Measurements from ENCODE around the gene NECTIN2. TPM values are rescaled to one million over a fixed set of nuclear protein-coding genes. Genes with fewer than 3 reads are reported as not detected.
A peak's percentile ranks its signal among the peaks of the same experiment; 100 is the strongest.
"Not testable (repeated sequence)": the region's sequence is repeated elsewhere in the genome, so short reads cannot be mapped to it uniquely, and the experiment has no call there.

The NECTIN2 gene
- total RNA-seq, 2 donors from 2014 or later, result 1.3 to 1.6 TPM

DNA sequence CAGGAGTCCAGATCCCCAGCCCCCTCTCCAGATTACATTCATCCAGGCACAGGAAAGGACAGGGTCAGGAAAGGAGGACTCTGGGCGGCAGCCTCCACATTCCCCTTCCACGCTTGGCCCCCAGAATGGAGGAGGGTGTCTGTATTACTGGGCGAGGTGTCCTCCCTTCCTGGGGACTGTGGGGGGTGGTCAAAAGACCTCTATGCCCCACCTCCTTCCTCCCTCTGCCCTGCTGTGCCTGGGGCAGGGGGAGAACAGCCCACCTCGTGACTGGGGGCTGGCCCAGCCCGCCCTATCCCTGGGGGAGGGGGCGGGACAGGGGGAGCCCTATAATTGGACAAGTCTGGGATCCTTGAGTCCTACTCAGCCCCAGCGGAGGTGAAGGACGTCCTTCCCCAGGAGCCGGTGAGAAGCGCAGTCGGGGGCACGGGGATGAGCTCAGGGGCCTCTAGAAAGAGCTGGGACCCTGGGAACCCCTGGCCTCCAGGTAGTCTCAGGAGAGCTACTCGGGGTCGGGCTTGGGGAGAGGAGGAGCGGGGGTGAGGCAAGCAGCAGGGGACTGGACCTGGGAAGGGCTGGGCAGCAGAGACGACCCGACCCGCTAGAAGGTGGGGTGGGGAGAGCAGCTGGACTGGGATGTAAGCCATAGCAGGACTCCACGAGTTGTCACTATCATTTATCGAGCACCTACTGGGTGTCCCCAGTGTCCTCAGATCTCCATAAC is 59.5 kb downstream of the NECTIN2 start, which contains the start of gene APOE:
TSS of gene APOE (plus strand) at position 360 of the 724 bp plus-strand sequence. CDS start 829 bp downstream, outside the sequence.
- H3K36me3 Mint-ChIP-seq, result no peaks in the 10 kb centered on the region
- H3K4me3 Mint-ChIP-seq, result no peak within 1 kb of the TSS
- peaks cover 4 to 6% of the 10 kb centered on the region in 2 donors for H3K4me1 Mint-ChIP-seq (ENCODE audit: low read depth in 2 of 2)
- DNase-seq (ENCODE audit: low spot score), result no peak
- peaks cover 8% of the 10 kb centered on the region in 2 donors for H3K27me3 Mint-ChIP-seq
- H3K27ac Mint-ChIP-seq, result no peak within 1 kb of the TSS
- ATAC-seq, result no peak
- H3K9me3 Mint-ChIP-seq, result no peaks in the 10 kb centered on the region

DNA sequence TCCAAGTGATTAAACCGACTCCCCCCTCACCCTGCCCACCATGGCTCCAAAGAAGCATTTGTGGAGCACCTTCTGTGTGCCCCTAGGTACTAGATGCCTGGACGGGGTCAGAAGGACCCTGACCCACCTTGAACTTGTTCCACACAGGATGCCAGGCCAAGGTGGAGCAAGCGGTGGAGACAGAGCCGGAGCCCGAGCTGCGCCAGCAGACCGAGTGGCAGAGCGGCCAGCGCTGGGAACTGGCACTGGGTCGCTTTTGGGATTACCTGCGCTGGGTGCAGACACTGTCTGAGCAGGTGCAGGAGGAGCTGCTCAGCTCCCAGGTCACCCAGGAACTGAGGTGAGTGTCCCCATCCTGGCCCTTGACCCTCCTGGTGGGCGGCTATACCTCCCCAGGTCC is 61.5 kb downstream of the NECTIN2 start:
- H3K36me3 Mint-ChIP-seq, result no peaks in the 10 kb centered on the region
- no peak overlapping the region for H3K27ac Mint-ChIP-seq
- peaks cover 4 to 6% of the 10 kb centered on the region in 2 donors for H3K4me1 Mint-ChIP-seq (ENCODE audit: low read depth in 2 of 2)
- ATAC-seq (no peak), DNase-seq (ENCODE audit: low spot score) (no peak)
- no peak overlapping the region for H3K4me3 Mint-ChIP-seq
- H3K9me3 Mint-ChIP-seq, result no peaks in the 10 kb centered on the region
- peaks cover 8 to 14% of the 10 kb centered on the region in 2 donors for H3K27me3 Mint-ChIP-seq

GRCh38 chr19:44908074-44908835 is 62.2 kb downstream of the NECTIN2 start:
- Mint-ChIP-seq H3K36me3 (no peaks in the 10 kb centered on the region), H3K9me3 (no peaks in the 10 kb centered on the region), H3K4me1 (ENCODE audit: low read depth in 2 of 2) (peaks cover 4 to 6% of the 10 kb centered on the region in 2 donors), H3K27ac (no peak overlapping the region), H3K4me3 (no peak overlapping the region), H3K27me3 (peaks cover 8 to 16% of the 10 kb centered on the region in 2 donors)
- no peak for DNase-seq (ENCODE audit: low spot score)
- no peak for ATAC-seq

DNA sequence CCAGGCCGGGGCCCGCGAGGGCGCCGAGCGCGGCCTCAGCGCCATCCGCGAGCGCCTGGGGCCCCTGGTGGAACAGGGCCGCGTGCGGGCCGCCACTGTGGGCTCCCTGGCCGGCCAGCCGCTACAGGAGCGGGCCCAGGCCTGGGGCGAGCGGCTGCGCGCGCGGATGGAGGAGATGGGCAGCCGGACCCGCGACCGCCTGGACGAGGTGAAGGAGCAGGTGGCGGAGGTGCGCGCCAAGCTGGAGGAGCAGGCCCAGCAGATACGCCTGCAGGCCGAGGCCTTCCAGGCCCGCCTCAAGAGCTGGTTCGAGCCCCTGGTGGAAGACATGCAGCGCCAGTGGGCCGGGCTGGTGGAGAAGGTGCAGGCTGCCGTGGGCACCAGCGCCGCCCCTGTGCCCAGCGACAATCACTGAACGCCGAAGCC is 62.8 kb downstream of the NECTIN2 start:
- Mint-ChIP-seq H3K9me3 (no peaks in the 10 kb centered on the region), H3K27me3 (peaks cover 14 to 18% of the 10 kb centered on the region in 2 donors), H3K4me1 (ENCODE audit: low read depth in 2 of 2) (peaks cover 4 to 6% of the 10 kb centered on the region in 2 donors), H3K4me3 (no peak overlapping the region), H3K27ac (no peak overlapping the region), H3K36me3 (no peaks in the 10 kb centered on the region)
- no peak for ATAC-seq
- no peak for DNase-seq (ENCODE audit: low spot score)

DNA sequence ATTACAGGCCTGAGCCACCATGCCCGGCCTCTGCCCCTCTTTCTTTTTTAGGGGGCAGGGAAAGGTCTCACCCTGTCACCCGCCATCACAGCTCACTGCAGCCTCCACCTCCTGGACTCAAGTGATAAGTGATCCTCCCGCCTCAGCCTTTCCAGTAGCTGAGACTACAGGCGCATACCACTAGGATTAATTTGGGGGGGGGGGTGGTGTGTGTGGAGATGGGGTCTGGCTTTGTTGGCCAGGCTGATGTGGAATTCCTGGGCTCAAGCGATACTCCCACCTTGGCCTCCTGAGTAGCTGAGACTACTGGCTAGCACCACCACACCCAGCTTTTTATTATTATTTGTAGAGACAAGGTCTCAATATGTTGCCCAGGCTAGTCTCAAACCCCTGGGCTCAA is 63.7 kb downstream of the NECTIN2 start:
- DNase-seq (ENCODE audit: low spot score) (no peak), ATAC-seq (no peak)
- Mint-ChIP-seq H3K4me1 (ENCODE audit: low read depth in 2 of 2) (peaks cover 7 to 11% of the 10 kb centered on the region in 2 donors), H3K27ac (no peak overlapping the region), H3K4me3 (no peak overlapping the region), H3K9me3 (no peaks in the 10 kb centered on the region), H3K27me3 (peaks cover 20 to 22% of the 10 kb centered on the region in 2 donors), H3K36me3 (no peaks in the 10 kb centered on the region)

- not testable (repeated sequence) for DNase-seq (ENCODE audit: low spot score); H3K4me3 Mint-ChIP-seq; ATAC-seq; H3K9me3 Mint-ChIP-seq; H3K27ac Mint-ChIP-seq; H3K4me1 Mint-ChIP-seq (ENCODE audit: low read depth in 2 of 2); H3K36me3 Mint-ChIP-seq
- peaks cover 12 to 15% of the 10 kb centered on the region in 2 donors for H3K27me3 Mint-ChIP-seq
Observed at GRCh38 chr19:44911896-44912295, 65.8 kb downstream of the NECTIN2 start.

- H3K4me3 Mint-ChIP-seq, result no peak overlapping the region
- peaks cover 4 to 10% of the 10 kb centered on the region in 2 donors for H3K4me1 Mint-ChIP-seq (ENCODE audit: low read depth in 2 of 2)
- no peak overlapping the region for H3K27ac Mint-ChIP-seq
Observed at GRCh38 chr19:44912854-44913253, 66.8 kb downstream of the NECTIN2 start.

GRCh38 chr19:44913512-44914432 is 67.7 kb downstream of the NECTIN2 start:
- not testable (repeated sequence) for H3K4me1 Mint-ChIP-seq (ENCODE audit: low read depth in 2 of 2); ATAC-seq; H3K9me3 Mint-ChIP-seq; H3K36me3 Mint-ChIP-seq; DNase-seq (ENCODE audit: low spot score)
- peak overlapping the region; percentile 94 for H3K4me3 Mint-ChIP-seq
- peaks cover 12 to 15% of the 10 kb centered on the region in 2 donors for H3K27me3 Mint-ChIP-seq
- peak overlapping the region in 1 of 2 donors; percentile 81 for H3K27ac Mint-ChIP-seq

More at GRCh38 chr19:44912854-44913253, 66.8 kb downstream of the NECTIN2 start:
- no peak for DNase-seq (ENCODE audit: low spot score)
- no peak for ATAC-seq
- Mint-ChIP-seq H3K27me3 (peaks cover 12 to 15% of the 10 kb centered on the region in 2 donors), H3K9me3 (no peaks in the 10 kb centered on the region), H3K36me3 (no peaks in the 10 kb centered on the region)

DNA sequence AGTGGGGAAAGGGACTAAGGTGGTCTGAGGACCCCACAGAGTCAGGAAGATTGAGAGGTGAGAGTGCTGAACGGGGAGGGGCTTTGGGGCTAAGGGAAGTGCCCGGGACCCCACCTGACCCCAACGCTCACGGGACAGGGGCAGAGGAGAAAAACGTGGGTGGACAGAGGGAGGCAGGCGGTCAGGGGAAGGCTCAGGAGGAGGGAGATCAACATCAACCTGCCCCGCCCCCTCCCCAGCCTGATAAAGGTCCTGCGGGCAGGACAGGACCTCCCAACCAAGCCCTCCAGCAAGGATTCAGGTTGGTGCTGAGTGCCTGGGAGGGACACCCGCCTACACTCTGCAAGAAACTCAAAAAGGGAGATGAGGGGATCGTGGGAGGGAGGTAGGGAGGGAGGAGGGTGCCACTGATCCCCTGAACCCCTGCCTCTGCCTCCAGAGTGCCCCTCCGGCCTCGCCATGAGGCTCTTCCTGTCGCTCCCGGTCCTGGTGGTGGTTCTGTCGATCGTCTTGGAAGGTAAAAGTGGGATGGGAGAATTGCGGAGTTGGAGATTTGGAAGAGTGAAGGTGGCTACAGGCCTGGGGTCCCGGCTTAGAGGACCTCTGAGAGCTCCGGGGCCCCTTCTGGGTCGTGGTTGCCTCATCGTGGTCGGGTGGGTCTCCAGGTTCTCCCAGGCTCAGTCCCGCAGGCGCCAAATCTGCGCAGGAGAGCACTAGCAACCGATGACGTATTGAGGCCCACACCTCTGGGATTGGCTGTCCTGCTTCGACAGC is 68.5 kb downstream of the NECTIN2 start, which contains the start of gene APOC1:
TSS of gene APOC1 (plus strand) at position 176 of the 774 bp plus-strand sequence. CDS start at position 460, 284 bp downstream.
- not testable (repeated sequence) for H3K36me3 Mint-ChIP-seq; H3K9me3 Mint-ChIP-seq; H3K4me1 Mint-ChIP-seq (ENCODE audit: low read depth in 2 of 2)
- ATAC-seq (peak; percentile 96 to 98), DNase-seq (ENCODE audit: low spot score) (peak; percentile 74)
- peak within 1 kb of the TSS; percentile 94 for H3K4me3 Mint-ChIP-seq
- H3K27ac Mint-ChIP-seq, result peak within 1 kb of the TSS; percentile 66 to 81
- peaks cover 12 to 15% of the 10 kb centered on the region in 2 donors for H3K27me3 Mint-ChIP-seq

- DNase-seq (ENCODE audit: low spot score) (no peak), ATAC-seq (no peak)
- Mint-ChIP-seq H3K4me1 (ENCODE audit: low read depth in 2 of 2) (peaks cover 5 to 10% of the 10 kb centered on the region in 2 donors), H3K27me3 (peaks cover 8 to 16% of the 10 kb centered on the region in 2 donors), H3K27ac (no peak overlapping the region), H3K4me3 (no peak overlapping the region), H3K9me3 (no peaks in the 10 kb centered on the region), H3K36me3 (no peaks in the 10 kb centered on the region)
Observed at GRCh38 chr19:44924243-44924725, 78.2 kb downstream of the NECTIN2 start.

GRCh38 chr19:44925114-44925891 is 79.2 kb downstream of the NECTIN2 start:
- Mint-ChIP-seq H3K9me3 (no peaks in the 10 kb centered on the region), H3K36me3 (no peaks in the 10 kb centered on the region), H3K27me3 (peaks cover 17 to 21% of the 10 kb centered on the region in 2 donors), H3K4me3 (no peak overlapping the region), H3K27ac (no peak overlapping the region), H3K4me1 (ENCODE audit: low read depth in 2 of 2) (peaks cover 5 to 10% of the 10 kb centered on the region in 2 donors)
- no peak for ATAC-seq
- DNase-seq (ENCODE audit: low spot score), result no peak
